ENCODE results near the gene PIGQ. TPM values are rescaled to one million over a fixed set of nuclear protein-coding genes. Genes with fewer than 3 reads are reported as not detected.

PIGQ gene
- total and polyA plus RNA-seq, 2 of the 4 experiments (the other 2 are of a cell fraction) = 5.9 to 36.8 TPM

GRCh38 chr16:534856-535445, 34.8 kb upstream of the PIGQ start:
- ChIA-PET CTCF (no interaction called here), POLR2A (ENCODE audit: unreplicated experiment) (no interaction called here)
- Histone ChIP-seq H3K4me1 (ENCODE audit: control insufficient read depth, insufficient read depth, low read length) (peaks cover 15% of the 10 kb centered on the region), H3K23ac (ENCODE audit: low read depth, low read length) (no peak overlapping the region), H3K18ac (ENCODE audit: low read depth, low read length) (no peak overlapping the region), H4K91ac (ENCODE audit: insufficient read depth, low read depth, low read length) (peak overlapping the region; percentile 55; the same call in 1 of the 2 replicates), H2BK120ac (ENCODE audit: low read depth, low read length) (no peak overlapping the region; the same call in 1 of the 2 replicates), H2AK5ac (ENCODE audit: low read depth, low read length) (peak overlapping the region; percentile 85), H2BK15ac (ENCODE audit: low read depth, low read length) (no peak overlapping the region), H3K9me3 (ENCODE audit: control insufficient read depth, insufficient read depth, low read length) (no peaks in the 10 kb centered on the region), H2AK9ac (replicated peaks; ENCODE audit: low read depth, low read length, poor library complexity) (peak overlapping the region; percentile 89), H3K14ac (replicated peaks; ENCODE audit: low read depth, low read length) (no peak overlapping the region), H3K4me2 (ENCODE audit: low read depth, low read length) (no peak overlapping the region), H4K20me1 (ENCODE audit: insufficient read depth, low read length) (peaks cover 69% of the 10 kb centered on the region), H2BK5ac (ENCODE audit: low read depth, low read length, poor library complexity, severe bottlenecking) (peak overlapping the region; percentile 64), H2AFZ (replicated peaks; ENCODE audit: low read length, poor library complexity) (peak overlapping the region; percentile 21), H2BK20ac (ENCODE audit: low read depth, low read length) (peak overlapping the region; percentile 53; the same call in 1 of the 2 replicates), H3K36me3 (ENCODE audit: control insufficient read depth, insufficient read depth, low read length) (peaks cover 12% of the 10 kb centered on the region; the same call in 1 of the 2 replicates), H3K4ac (ENCODE audit: low read depth, low read length) (peak overlapping the region; percentile 70), H3K27me3 (ENCODE audit: control insufficient read depth, insufficient read depth, low read length) (no peaks in the 10 kb centered on the region), H4K5ac (ENCODE audit: low read depth, low read length) (peak overlapping the region; percentile 29; the same call in 1 of the 2 replicates), H3K9ac (ENCODE audit: low read depth, low read length) (no peak overlapping the region), H4K8ac (ENCODE audit: low read depth in 2 of 2, low read length in 2 of 2) (0 out of 4 replicates have a peak overlapping the region, but pooled peaks of 1 of the 2 experiments have one; percentile 33), H3K79me1 (ENCODE audit: low read depth in 1 of 2, low read length in 2 of 2) (peaks cover 13 to 70% of the 10 kb centered on the region in 2 experiments), H3K27ac (ENCODE audit: insufficient read depth, low read length) (no peak overlapping the region), H3K56ac (ENCODE audit: extremely low read depth, insufficient read depth, low read length) (no peak overlapping the region), H3K4me3 (ENCODE audit: insufficient read depth, low read depth, low read length) (no peak overlapping the region), H3K9me1 (ENCODE audit: insufficient read depth, low read length) (peaks cover 12% of the 10 kb centered on the region; the same call in 1 of the 2 replicates)
- 93% methylated on average over 19 of the region's 27 CpGs; no CpG with 5 or more reads in 1 of the 2 experiments for WGBS, 2 experiments (ENCODE audit: extremely low coverage in 2 of 2, insufficient read length in 1 of 2)
- no peak for TF ChIP-seq RFX5 (IDR thresholded peaks at IDR 0.05; ENCODE audit: low read depth, low read length)
- TF ChIP-seq RAD21 (IDR thresholded peaks at IDR 0.05; ENCODE audit: low read length) = no peak
- no peak for TF ChIP-seq POLR2A (IDR thresholded peaks at IDR 0.05; ENCODE audit: low read depth, low read length)
- TF ChIP-seq FOS (IDR thresholded peaks at IDR 0.05; ENCODE audit: low read depth, low read length) = no peak
- TF ChIP-seq RCOR1 (IDR thresholded peaks at IDR 0.05; ENCODE audit: insufficient replicate concordance, low read length) = no peak
- no peak for TF ChIP-seq MXI1 (IDR thresholded peaks at IDR 0.05; ENCODE audit: borderline replicate concordance, low read depth, low read length)
- TF ChIP-seq CEBPB (IDR thresholded peaks at IDR 0.05; ENCODE audit: low read depth, low read length) = no peak
- no peak for TF ChIP-seq NFE2L2 (IDR thresholded peaks at IDR 0.05; ENCODE audit: low read depth, low read length)
- no peak; the same call in 1 of the 2 replicates for TF ChIP-seq MAZ (IDR thresholded peaks at IDR 0.05; ENCODE audit: borderline replicate concordance, low read depth, low read length)
- no peak for TF ChIP-seq USF2 (IDR thresholded peaks at IDR 0.05; ENCODE audit: low read depth, low read length)
- no peak for TF ChIP-seq CTCF (conservative IDR thresholded peaks at IDR 0.05; ENCODE audit: low read depth, low read length)
- no TSS peak for BruUV-seq (replicated peaks)
- dilution Hi-C loops (cut with HindIII; ENCODE audit: low sequenced_read_pairs, unreplicated experiment) = no loop called here
- in situ Hi-C loops (cut with MboI; ENCODE audit: low sequenced_read_pairs) = no loop called here
- ATAC-seq (ENCODE audit: low read depth) (no peak), DNase-seq (no peak)
- intact Hi-C loops (cut with micrococcal nuclease) = no loop called here

All from IMR-90 (cell line).